HepG2 (cell line): ENCODE results near the gene SMPD1. TPM values are rescaled to one million over a fixed set of nuclear protein-coding genes. Genes with fewer than 3 reads are reported as not detected.

ENCODE experiments used
- ARID5B ChIP-seq: IDR thresholded peaks from 2 replicates; pipeline ENCODE4 v1.4.0; 2020; ENCODE audit warnings: mild to moderate bottlenecking, missing genetic modification reagents
- FOSL2 ChIP-seq: sonication (generic); formaldehyde crosslinking; IDR thresholded peaks from 2 replicates; pipeline ENCODE4 v1.4.0; 2020; ENCODE audit warnings: missing genetic modification reagents
- SOX6 ChIP-seq, 2 experiments: fragments of 450-650 bp in 1 of 2; sonication (generic) in 1 of 2; formaldehyde crosslinking in 1 of 2; IDR thresholded peaks; 2 replicates each; pipeline versions ENCODE4 v1.4.0 to v1.6.1; 2017 to 2020; ENCODE audit warnings: antibody characterized with exemption in 1 of 2, mild to moderate bottlenecking in 1 of 2, missing genetic modification reagents in 1 of 2
- ZNF329 ChIP-seq: sonication (generic); formaldehyde crosslinking; IDR thresholded peaks from 2 replicates; pipeline ENCODE4 v1.9.0; 2021; ENCODE audit warnings: low read depth, mild to moderate bottlenecking, missing genetic modification reagents
- polyA plus RNA-seq, 8 experiments: library from polyadenylated mRNA; depleted of rRNA in 3 of 8; stranded (reverse) in 7 of 8; unstranded in 1 of 8; fragments of >200 nt; fragmentation: Illumina TruSeq in 4 of 8; extraction: Trizol in 4 of 8; gene quantifications; 2 replicates each; pipeline versions ENCODE4 v1.2.1 to v1.2.3, GENCODE V29; 2011 to 2016; ENCODE audit warnings: low read depth in 4 of 8, missing spikeins in 1 of 8, mixed read lengths in 1 of 8; ENCODE audit not compliant: insufficient read depth in 1 of 8
- total RNA-seq, 5 experiments: library from RNA; depleted of rRNA; stranded (reverse); fragments of >200 nt; fragmentation: Illumina TruSeq; extraction: Trizol; gene quantifications; 2 replicates each; pipeline ENCODE4 v1.2.3, GENCODE V29; 2016; ENCODE audit warnings: low read depth in 1 of 5
- TF ChIP-seq, protein P1 (sequence below): sonication (generic); formaldehyde crosslinking; IDR thresholded peaks from 2 replicates; pipeline ENCODE4 v1.5.1; 2020; ENCODE audit warnings: mild to moderate bottlenecking, moderate library complexity, missing genetic modification reagents

The SMPD1 gene
- total and polyA plus RNA-seq, 2 of the 13 experiments (the other 11 are each of a cell fraction or from before 2014, with no cell fraction given), result 6.3 to 8.4 TPM

GRCh38 chr11:6387811-6388599, 2.3 kb upstream of the SMPD1 start (continued):
- TF ChIP-seq ARID5B (CRISPR knock-in tag) (peak; percentile 59; the same call in 1 of the 2 replicates), FOSL2 (CRISPR knock-in tag) (peak; percentile 55; the same call in 1 of the 2 replicates), ZNF329 (CRISPR knock-in tag) (no peak), SOX6 (IDR thresholded peaks at IDR 0.05) (no peak), SOX6 (CRISPR knock-in tag; IDR thresholded peaks at IDR 0.05) (peak; percentile 97)
- TF ChIP-seq, protein P1, sequence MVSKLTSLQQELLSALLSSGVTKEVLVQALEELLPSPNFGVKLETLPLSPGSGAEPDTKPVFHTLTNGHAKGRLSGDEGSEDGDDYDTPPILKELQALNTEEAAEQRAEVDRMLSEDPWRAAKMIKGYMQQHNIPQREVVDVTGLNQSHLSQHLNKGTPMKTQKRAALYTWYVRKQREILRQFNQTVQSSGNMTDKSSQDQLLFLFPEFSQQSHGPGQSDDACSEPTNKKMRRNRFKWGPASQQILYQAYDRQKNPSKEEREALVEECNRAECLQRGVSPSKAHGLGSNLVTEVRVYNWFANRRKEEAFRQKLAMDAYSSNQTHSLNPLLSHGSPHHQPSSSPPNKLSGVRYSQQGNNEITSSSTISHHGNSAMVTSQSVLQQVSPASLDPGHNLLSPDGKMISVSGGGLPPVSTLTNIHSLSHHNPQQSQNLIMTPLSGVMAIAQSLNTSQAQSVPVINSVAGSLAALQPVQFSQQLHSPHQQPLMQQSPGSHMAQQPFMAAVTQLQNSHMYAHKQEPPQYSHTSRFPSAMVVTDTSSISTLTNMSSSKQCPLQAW, result no peak
